B cell (primary cell): ENCODE measurements around the gene AANAT. TPM values are rescaled to one million over a fixed set of nuclear protein-coding genes. Genes with fewer than 3 reads are reported as not detected.

ENCODE experiments used
- ATAC-seq: fragments of 200-7000 bp; cut with Tn5 transposase; one replicate; pipeline ENCODE4 v1.10.0; 2021; ENCODE audit warnings: low read depth, mild to moderate bottlenecking, moderate number of reproducible peaks, moderate library complexity
- CTCF ChIA-PET: fragments of 350-600 bp; sonication (Branson Sonifier 250); formaldehyde crosslinking; loops from one replicate; lab custom pipeline; 2021; ENCODE audit warnings: antibody characterized with exemption, inconsistent platforms; lab: Charles Lee
- POLR2A ChIA-PET: fragments of 350-600 bp; sonication (Branson Sonifier 250); formaldehyde crosslinking; loops from one replicate; lab custom pipeline; 2021; ENCODE audit warnings: antibody characterized with exemption; lab: Charles Lee
- DNase-seq: peaks from one replicate; pipeline ENCODE4 v3.0.0; 2013
- H2AFZ ChIP-seq: 2 replicates; pipeline ENCODE4 v1.6.1; 2012; ENCODE audit warnings: mild to moderate bottlenecking, low read depth, low read length; ENCODE audit not compliant: insufficient read depth, poor library complexity, severe bottlenecking
- H3K27ac ChIP-seq, 2 donors: 1 replicate in 1 of 2; 2 replicates in 1 of 2; pipeline ENCODE4 v1.5.1; 2012 to 2013; ENCODE audit warnings: low read length in 2 of 2, mild to moderate bottlenecking in 2 of 2, moderate library complexity in 1 of 2
- H3K27me3 ChIP-seq, 4 experiments: fragments of 200-600 bp in 1 of 4; sonication (generic) in 1 of 4; replicated peaks in 1 of 4; 1 replicate in 2 of 4; 2 replicates in 2 of 4; pipeline versions ENCODE4 v1.6.1 to v1.7.0; 2013 to 2016; ENCODE audit warnings: low read length in 3 of 4, mild to moderate bottlenecking in 2 of 4, mixed read lengths in 1 of 4, moderate library complexity in 1 of 4; ENCODE audit not compliant: insufficient read depth in 4 of 4, control insufficient read depth in 3 of 4; ENCODE audit errors: control extremely low read depth in 1 of 4
- H3K36me3 ChIP-seq, 2 experiments: replicated peaks in 1 of 2; 1 replicate in 1 of 2; 2 replicates in 1 of 2; pipeline versions ENCODE4 v1.6.1 to v1.7.1; 2013; ENCODE audit warnings: low read length in 1 of 2; ENCODE audit not compliant: insufficient read depth in 2 of 2, control insufficient read depth in 1 of 2; ENCODE audit errors: control extremely low read depth in 1 of 2, extremely low read depth in 1 of 2
- H3K4me1 ChIP-seq, 2 donors: fragments of 200-600 bp in 1 of 2; sonication (generic) in 1 of 2; 1 replicate in 1 of 2; 2 replicates in 1 of 2; pipeline versions ENCODE4 v1.5.1 to v1.6.1; 2013 to 2017; ENCODE audit warnings: low read length in 2 of 2; ENCODE audit not compliant: control insufficient read depth in 2 of 2, insufficient read depth in 2 of 2
- H3K4me2 ChIP-seq: replicated peaks from 2 replicates; pipeline ENCODE3; 2012; ENCODE audit warnings: mild to moderate bottlenecking, low read depth, low read length; ENCODE audit not compliant: poor library complexity, severe bottlenecking
- H3K4me3 ChIP-seq, 5 experiments: fragments of 200-600 bp in 1 of 5; sonication (generic) in 1 of 5; 1 replicate in 3 of 5; 2 replicates in 2 of 5; pipeline versions ENCODE4 v1.5.1 to v1.7.0; 2011 to 2016; ENCODE audit warnings: low read length in 4 of 5, mild to moderate bottlenecking in 4 of 5, low read depth in 2 of 5, control low read depth in 1 of 5, moderate library complexity in 1 of 5; ENCODE audit not compliant: insufficient read depth in 1 of 5; ENCODE audit errors: control extremely low read depth in 1 of 5, extremely low read depth in 1 of 5
- H3K79me2 ChIP-seq: fragments of 200-600 bp; sonication (generic); one replicate; pipeline ENCODE4 v1.6.0; 2016; ENCODE audit warnings: low read length; ENCODE audit not compliant: control insufficient read depth, insufficient read depth
- H3K9ac ChIP-seq: fragments of 200-600 bp; sonication (generic); 2 replicates; pipeline ENCODE4 v1.6.1; 2017; ENCODE audit warnings: mild to moderate bottlenecking, low read length, moderate library complexity
- H3K9me3 ChIP-seq, 3 donors: one replicate each; pipeline versions ENCODE4 v1.6.1 to v1.7.1; 2013; ENCODE audit warnings: low read length in 2 of 3; ENCODE audit not compliant: control insufficient read depth in 2 of 3, insufficient read depth in 1 of 3; ENCODE audit errors: control extremely low read depth in 1 of 3
- H4K20me1 ChIP-seq: 2 replicates; pipeline ENCODE4 v1.6.0; 2012; ENCODE audit warnings: mild to moderate bottlenecking, low read length; ENCODE audit not compliant: insufficient read depth, control insufficient read depth, poor library complexity, severe bottlenecking
- H3K27ac Mint-ChIP-seq: one replicate; pipeline ENCODE4 v1.8.0; 2021; ENCODE audit warnings: mixed read lengths
- H3K27me3 Mint-ChIP-seq: one replicate; pipeline ENCODE4 v1.8.0; 2021; ENCODE audit warnings: mixed read lengths
- H3K4me1 Mint-ChIP-seq: one replicate; pipeline ENCODE4 v1.8.0; 2021; ENCODE audit warnings: mixed read lengths
- H3K4me3 Mint-ChIP-seq: one replicate; pipeline ENCODE4 v1.8.0; 2021; ENCODE audit warnings: mixed read lengths
- H3K9me3 Mint-ChIP-seq: one replicate; pipeline ENCODE4 v1.8.0; 2022; ENCODE audit warnings: mixed read lengths; ENCODE audit not compliant: insufficient read depth
- EZH2 ChIP-seq: IDR thresholded peaks from 2 replicates; pipeline ENCODE4 v1.6.1; 2012; ENCODE audit warnings: borderline replicate concordance, low read depth, mild to moderate bottlenecking, moderate library complexity, low read length; ENCODE audit not compliant: insufficient read depth, poor library complexity, severe bottlenecking
- WGBS: methylation state at CpG from one replicate; pipeline ENCODE4 v1.1.5; 2013; ENCODE audit warnings: missing lambda C conversion rate; ENCODE audit not compliant: insufficient coverage; 5-methylcytosine and 5-hydroxymethylcytosine counted together
- intact Hi-C: fragments of 100-400 bp; cut with micrococcal nuclease; formaldehyde crosslinking; loops from one replicate; pipeline ENCODE4 v1.10.0; 2022
- polyA plus RNA-seq: library from polyadenylated mRNA; depleted of rRNA; stranded (reverse); fragments of >200 nt; gene quantifications from 2 replicates; pipeline ENCODE4 v1.2.3, GENCODE V29; 2012
- total RNA-seq, 2 donors: library from RNA; stranded (reverse); fragments of 120-200 nt in 1 of 2; gene quantifications; 1 replicate in 1 of 2; 2 replicates in 1 of 2; pipeline versions ENCODE4 v1.2.3 to v1.2.4, GENCODE V29; 2013 to 2022
- TF ChIP-seq, protein P1 (sequence below): fragments of 200-600 bp; IDR thresholded peaks from one replicate; pipeline ENCODE4 v1.8.0; 2022; ENCODE audit warnings: antibody characterized with exemption, mild to moderate bottlenecking

AANAT gene
- total and polyA plus RNA-seq, 2 donors (not counting 1 experiment from before 2014, with no cell fraction given): 0.42 to 0.94 TPM

DNA sequence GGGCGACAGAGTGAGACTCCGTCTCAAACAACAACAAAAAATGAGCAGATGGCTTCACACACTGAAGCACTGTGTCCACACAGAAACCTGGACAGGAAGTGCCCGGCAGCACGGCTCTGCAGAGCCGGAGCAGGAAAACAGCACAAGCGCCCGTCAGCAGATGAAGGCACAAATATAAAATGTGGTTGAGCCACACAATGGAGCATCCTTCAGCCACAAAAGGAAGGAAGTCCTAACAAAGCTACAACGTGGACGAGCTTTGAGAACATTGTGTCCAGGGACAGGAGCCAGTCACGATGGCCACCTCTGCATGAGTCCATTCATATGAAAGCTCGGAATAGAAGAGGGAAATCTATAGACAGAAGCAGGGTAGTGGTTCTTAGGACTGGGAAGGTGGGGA, 18.2 kb downstream of the AANAT start:
- DNase-seq: no peak
- no peaks in the 10 kb centered on the region for H3K27me3 ChIP-seq
- peaks cover 77% of the 10 kb centered on the region for H3K4me1 Mint-ChIP-seq
- H4K20me1 ChIP-seq: no peaks in the 10 kb centered on the region
- H3K79me2 ChIP-seq: peaks cover 40% of the 10 kb centered on the region
- 24% methylated on average over 11 of the region's 11 CpGs for WGBS
- no peak overlapping the region for H3K4me3 ChIP-seq
- H3K27ac ChIP-seq: peak overlapping the region; percentile 1 to 63
- H3K9me3 ChIP-seq: peaks cover 0 to 4% (median 0%) of the 10 kb centered on the region in 3 donors
- H3K27ac Mint-ChIP-seq: peak overlapping the region; percentile 90
- peaks cover 0 to 13% of the 10 kb centered on the region in 2 experiments for H3K36me3 ChIP-seq
- no peak overlapping the region for H2AFZ ChIP-seq
- H3K4me3 Mint-ChIP-seq: peak overlapping the region; percentile 39
- no peaks in the 10 kb centered on the region for H3K9me3 Mint-ChIP-seq
- peaks cover 70 to 94% of the 10 kb centered on the region in 2 donors for H3K4me1 ChIP-seq
- H3K27me3 Mint-ChIP-seq: no peaks in the 10 kb centered on the region
- no peak for ATAC-seq
- intact Hi-C loops: no loop called here
- no peak overlapping the region for H3K9ac ChIP-seq
- POLR2A ChIA-PET: interaction anchor here (1.1 to 23.6 kb wide), 2 partner anchors 13 to 19 kb away, joined by 6 to 478 read pairs; partner anchors contain the start of genes AANAT and RHBDF2
- CTCF ChIA-PET: interaction anchor here (0.5 to 15.5 kb wide), 5 partner anchors 15 to 1186 kb away, joined by 3 to 256 read pairs (median 5); partner anchors contain the start of genes AANAT and RHBDF2
- TF ChIP-seq, protein P1, sequence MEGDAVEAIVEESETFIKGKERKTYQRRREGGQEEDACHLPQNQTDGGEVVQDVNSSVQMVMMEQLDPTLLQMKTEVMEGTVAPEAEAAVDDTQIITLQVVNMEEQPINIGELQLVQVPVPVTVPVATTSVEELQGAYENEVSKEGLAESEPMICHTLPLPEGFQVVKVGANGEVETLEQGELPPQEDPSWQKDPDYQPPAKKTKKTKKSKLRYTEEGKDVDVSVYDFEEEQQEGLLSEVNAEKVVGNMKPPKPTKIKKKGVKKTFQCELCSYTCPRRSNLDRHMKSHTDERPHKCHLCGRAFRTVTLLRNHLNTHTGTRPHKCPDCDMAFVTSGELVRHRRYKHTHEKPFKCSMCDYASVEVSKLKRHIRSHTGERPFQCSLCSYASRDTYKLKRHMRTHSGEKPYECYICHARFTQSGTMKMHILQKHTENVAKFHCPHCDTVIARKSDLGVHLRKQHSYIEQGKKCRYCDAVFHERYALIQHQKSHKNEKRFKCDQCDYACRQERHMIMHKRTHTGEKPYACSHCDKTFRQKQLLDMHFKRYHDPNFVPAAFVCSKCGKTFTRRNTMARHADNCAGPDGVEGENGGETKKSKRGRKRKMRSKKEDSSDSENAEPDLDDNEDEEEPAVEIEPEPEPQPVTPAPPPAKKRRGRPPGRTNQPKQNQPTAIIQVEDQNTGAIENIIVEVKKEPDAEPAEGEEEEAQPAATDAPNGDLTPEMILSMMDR: no peak
- TF ChIP-seq EZH2: no peak
- peak overlapping the region; percentile 21 for H3K4me2 ChIP-seq

DNA sequence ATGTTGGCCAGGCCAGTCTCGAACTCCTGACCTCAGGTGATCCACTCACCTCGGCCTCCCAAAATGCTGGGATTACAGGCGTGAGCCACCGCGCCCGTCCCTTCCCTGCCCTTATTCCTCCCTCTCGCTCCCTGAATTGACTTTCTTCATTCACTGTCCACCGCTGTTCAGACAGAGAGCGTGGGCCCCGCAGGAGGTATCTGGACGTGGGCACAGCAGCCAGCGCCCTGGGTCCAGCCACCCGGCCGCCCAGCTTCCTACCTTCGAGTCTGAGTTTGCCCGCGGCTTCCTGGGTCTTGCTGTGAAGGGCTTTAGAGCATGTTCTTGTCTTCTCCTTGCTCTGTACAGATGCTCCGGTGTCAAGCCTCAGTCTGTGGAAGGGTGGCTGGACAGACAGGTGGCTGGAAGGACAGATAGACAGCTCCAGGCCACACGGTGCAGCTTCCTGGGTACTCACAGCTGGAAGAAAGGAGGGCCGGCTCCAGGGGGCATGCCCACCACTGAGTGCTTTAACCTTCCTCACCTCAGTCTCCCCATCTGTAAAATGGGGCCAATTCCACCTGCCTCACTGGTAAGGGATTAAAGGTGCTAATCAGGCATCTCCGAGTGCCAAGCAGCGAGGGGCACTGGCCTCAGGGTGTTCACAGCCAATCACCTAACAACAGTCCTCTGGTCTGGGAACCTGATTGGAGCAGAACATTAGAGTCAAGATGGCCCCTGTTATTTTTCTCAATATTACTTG, 20.2 kb downstream of the AANAT start:
- peaks cover 74 to 94% of the 10 kb centered on the region in 2 donors for H3K4me1 ChIP-seq
- H4K20me1 ChIP-seq: no peaks in the 10 kb centered on the region
- Mint-ChIP-seq H3K27ac (peak overlapping the region; percentile 75), H3K4me1 (peaks cover 79% of the 10 kb centered on the region), H3K9me3 (no peaks in the 10 kb centered on the region), H3K4me3 (no peak overlapping the region), H3K27me3 (no peaks in the 10 kb centered on the region)
- no peak overlapping the region for H3K4me2 ChIP-seq
- H3K27me3 ChIP-seq: no peaks in the 10 kb centered on the region
- ChIA-PET POLR2A (interaction anchor here (22.8 to 23.6 kb wide), 2 partner anchors 5 to 11 kb away, joined by 478 read pairs; partner anchors contain the start of gene RHBDF2), CTCF (interaction anchor here (0.6 to 15.5 kb wide), 4 partner anchors 13 to 91 kb away, joined by 3 to 256 read pairs (median 3); partner anchors contain the start of gene RHBDF2)
- intact Hi-C loops: no loop called here
- peaks cover 0 to 4% (median 0%) of the 10 kb centered on the region in 3 donors for H3K9me3 ChIP-seq
- ATAC-seq: no peak
- peak overlapping the region; percentile 5 to 32 for H3K27ac ChIP-seq
- WGBS: 94% methylated on average over 20 of the region's 22 CpGs
- no peak overlapping the region for H3K9ac ChIP-seq
- DNase-seq: no peak
- no peak for TF ChIP-seq EZH2
- TF ChIP-seq, protein P1: no peak
- peaks cover 49% of the 10 kb centered on the region for H3K79me2 ChIP-seq
- no peak overlapping the region for H3K4me3 ChIP-seq
- no peak overlapping the region for H2AFZ ChIP-seq
- H3K36me3 ChIP-seq: peaks cover 0 to 13% of the 10 kb centered on the region in 2 experiments
